BLaER1 treated with 17β-estradiol and CSF1 and Interleukin-3, amounts not matched to agents 10 nM and 100 nM (cell line): ENCODE results near the gene HES4.
"Not testable (repeated sequence)": the region's sequence is repeated elsewhere in the genome, so short reads cannot be mapped to it uniquely, and the experiment has no call there.

Experiments
- H3K27ac ChIP-seq, 11 experiments: shearing (Covaris generic); formaldehyde crosslinking; 2 replicates each; pipeline ENCODE4 v1.8.1; 2022
- H3K27me3 ChIP-seq, 11 experiments: shearing (Covaris generic); formaldehyde crosslinking; 2 replicates each; pipeline ENCODE4 v1.8.1; 2022
- H3K36me3 ChIP-seq, 11 experiments: shearing (Covaris generic); formaldehyde crosslinking; 2 replicates each; pipeline ENCODE4 v1.8.1; 2022
- H3K4me1 ChIP-seq, 10 experiments: shearing (Covaris generic); formaldehyde crosslinking; 2 replicates each; pipeline ENCODE4 v1.8.1; 2022
- H3K4me2 ChIP-seq, 11 experiments: shearing (Covaris generic); formaldehyde crosslinking; 2 replicates each; pipeline ENCODE4 v1.8.1; 2022
- H3K4me3 ChIP-seq, 10 experiments: shearing (Covaris generic); formaldehyde crosslinking; 2 replicates each; pipeline ENCODE4 v1.8.1; 2022
- H3K9ac ChIP-seq, 11 experiments: shearing (Covaris generic); formaldehyde crosslinking; 2 replicates each; pipeline ENCODE4 v1.8.1; 2022
- H3K9me3 ChIP-seq, 11 experiments: shearing (Covaris generic); formaldehyde crosslinking; replicated peaks in 1 of 11; 2 replicates each; pipeline ENCODE4 v1.8.1; 2022
- H4K20me1 ChIP-seq, 11 experiments: shearing (Covaris generic); formaldehyde crosslinking; 2 replicates each; pipeline ENCODE4 v1.8.1; 2022
- Cebpa-rat ChIP-seq, 11 experiments: shearing (Covaris generic); IDR thresholded peaks; 2 replicates each; pipeline ENCODE4 v1.8.1; 2022

The HES4 gene

DNA sequence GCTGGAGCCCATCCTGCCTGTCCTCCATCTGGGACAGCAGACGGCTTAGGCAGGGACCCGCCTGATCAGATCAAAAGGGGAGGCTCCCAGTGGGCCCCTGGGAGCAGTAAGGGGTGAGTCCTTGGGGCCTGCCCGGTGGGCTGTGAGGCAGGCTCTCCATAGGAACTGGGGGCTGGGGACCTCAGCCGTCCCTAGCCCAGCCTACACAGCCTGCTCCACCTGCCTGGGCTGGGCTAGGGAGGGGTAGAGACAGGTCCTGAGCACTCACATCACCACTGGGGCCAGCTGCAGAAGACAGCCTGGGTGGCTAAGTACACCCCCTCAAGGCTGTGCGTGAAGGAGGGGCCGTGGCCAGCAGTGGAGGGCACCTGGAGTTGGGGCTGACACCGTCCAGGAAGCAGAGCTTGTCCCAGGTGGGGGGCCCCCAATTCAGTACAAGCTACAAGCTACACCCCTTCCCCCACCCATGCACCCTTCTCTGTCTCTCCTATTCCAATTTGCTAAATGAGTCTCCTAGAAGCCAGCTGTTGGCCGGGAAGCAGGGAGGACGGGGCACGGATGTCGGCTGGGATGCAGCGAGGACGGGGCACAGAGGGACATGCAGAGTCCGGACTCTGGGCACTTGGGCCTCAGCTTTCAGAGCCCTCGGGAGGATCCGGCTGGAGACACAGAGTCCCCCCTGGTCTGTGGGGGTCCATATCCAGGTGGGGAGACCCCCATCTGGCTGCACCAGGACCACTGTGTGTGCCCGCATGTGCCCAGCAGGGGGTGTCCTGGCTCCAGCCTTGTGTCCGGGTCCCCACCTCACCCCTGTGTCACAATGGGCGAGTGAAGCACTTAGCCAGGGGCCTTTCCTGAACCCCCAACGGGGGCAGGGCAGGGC lies 15.1 kb upstream of the HES4 start:
- Histone ChIP-seq H3K4me3 (peak overlapping the region; percentile 63 to 81 (median 68); a peak in 18 of 20 replicates), H3K27ac (peak overlapping the region in 10 of 11 experiments; percentile 43 to 84 (median 78); a peak in 18 of 22 replicates), H3K9ac (peak overlapping the region; percentile 70 to 82 (median 79); a peak in 21 of 22 replicates), H3K36me3 (no peaks in the 10 kb centered on the region), H3K4me1 (peaks cover 29 to 44% (median 35%) of the 10 kb centered on the region in 10 experiments), H3K9me3 (peaks cover 0 to 1% (median 0%) of the 10 kb centered on the region in 11 experiments; a peak in 2 of 22 replicates), H3K4me2 (peak overlapping the region; percentile 94 to 99 (median 97)), H3K27me3 (peaks cover 0 to 13% (median under 1%) of the 10 kb centered on the region in 11 experiments; a peak in 9 of 22 replicates), H4K20me1 (no peaks in the 10 kb centered on the region)
- TF ChIP-seq Cebpa-rat (IDR thresholded peaks at IDR 0.05) = no peak

GRCh38 chr1:1013922-1014648 lies 14.2 kb upstream of the HES4 start:
- no peak for TF ChIP-seq Cebpa-rat (IDR thresholded peaks at IDR 0.05)
- no peaks in the 10 kb centered on the region for H4K20me1 ChIP-seq
- no peaks in the 10 kb centered on the region for H3K36me3 ChIP-seq
- H3K9me3 ChIP-seq = peaks cover 0 to 6% (median 0%) of the 10 kb centered on the region in 11 experiments; a peak in 3 of 22 replicates
- H3K4me2 ChIP-seq = peak overlapping the region; percentile 94 to 99 (median 97)
- H3K9ac ChIP-seq = peak overlapping the region; percentile 70 to 82 (median 79)
- H3K27ac ChIP-seq = peak overlapping the region; percentile 36 to 84 (median 78); a peak in 20 of 22 replicates
- peaks cover 29 to 46% (median 39%) of the 10 kb centered on the region in 10 experiments for H3K4me1 ChIP-seq
- peak overlapping the region; percentile 63 to 81 (median 68) for H3K4me3 ChIP-seq
- H3K27me3 ChIP-seq = peaks cover 0 to 12% (median 0%) of the 10 kb centered on the region in 11 experiments; a peak in 5 of 22 replicates

GRCh38 chr1:1013105-1013921 lies 13.4 kb upstream of the HES4 start, which contains the start of gene ISG15:
Gene ISG15, plus strand, starts transcription at chr1:1013497. Its CDS starts 77 bp downstream, at chr1:1013574.
- H3K4me2 ChIP-seq = peak within 1 kb of the TSS; percentile 94 to 99 (median 97)
- H3K4me1 ChIP-seq = peaks cover 29 to 48% (median 41%) of the 10 kb centered on the region in 10 experiments
- peak within 1 kb of the TSS; percentile 63 to 81 (median 68) for H3K4me3 ChIP-seq
- TF ChIP-seq Cebpa-rat (IDR thresholded peaks at IDR 0.05) = no peak
- H3K27me3 ChIP-seq = peaks cover 0 to 12% (median 0%) of the 10 kb centered on the region in 11 experiments; a peak in 5 of 22 replicates
- peak within 1 kb of the TSS; percentile 70 to 82 (median 79) for H3K9ac ChIP-seq
- H3K27ac ChIP-seq = peak within 1 kb of the TSS; percentile 36 to 84 (median 78); a peak in 21 of 22 replicates
- no peaks in the 10 kb centered on the region for H3K36me3 ChIP-seq
- H4K20me1 ChIP-seq = no peaks in the 10 kb centered on the region
- peaks cover 0 to 6% (median 0%) of the 10 kb centered on the region in 11 experiments; a peak in 3 of 22 replicates for H3K9me3 ChIP-seq

GRCh38 chr1:1012736-1013104 lies 12.8 kb upstream of the HES4 start:
- not testable (repeated sequence) for H3K36me3 ChIP-seq, H4K20me1 ChIP-seq, H3K9me3 ChIP-seq
- Histone ChIP-seq H3K27me3 (peaks cover 0 to 12% (median 0%) of the 10 kb centered on the region in 11 experiments; a peak in 5 of 22 replicates), H3K27ac (peak overlapping the region; percentile 3 to 84 (median 78); a peak in 19 of 22 replicates), H3K4me3 (peak overlapping the region; percentile 63 to 81 (median 68)), H3K4me1 (peaks cover 29 to 48% (median 41%) of the 10 kb centered on the region in 10 experiments), H3K4me2 (peak overlapping the region; percentile 94 to 99 (median 97)), H3K9ac (peak overlapping the region; percentile 54 to 82 (median 77); a peak in 21 of 22 replicates)

GRCh38 chr1:1011396-1011949 lies 11.6 kb upstream of the HES4 start:
- no peak overlapping the region for H3K4me3 ChIP-seq
- peaks cover 0 to 6% (median 0%) of the 10 kb centered on the region in 11 experiments; a peak in 3 of 22 replicates for H3K9me3 ChIP-seq
- H3K4me1 ChIP-seq = peaks cover 29 to 46% (median 41%) of the 10 kb centered on the region in 10 experiments
- no peak overlapping the region; a peak in 1 of 22 replicates for H3K27ac ChIP-seq
- H3K4me2 ChIP-seq = 0 out of 22 replicates have a peak overlapping the region, but pooled peaks of 3 of the 11 experiments have one; percentile 10 to 99 (median 18)
- H3K9ac ChIP-seq = no peak overlapping the region
- no peaks in the 10 kb centered on the region for H3K36me3 ChIP-seq
- peaks cover 0 to 12% (median 0%) of the 10 kb centered on the region in 11 experiments; a peak in 5 of 22 replicates for H3K27me3 ChIP-seq
- no peaks in the 10 kb centered on the region for H4K20me1 ChIP-seq
- no peak for TF ChIP-seq Cebpa-rat (IDR thresholded peaks at IDR 0.05)

GRCh38 chr1:1010131-1010530 lies 10.2 kb upstream of the HES4 start:
- H3K4me3 ChIP-seq, H3K4me2 ChIP-seq, H4K20me1 ChIP-seq, H3K36me3 ChIP-seq, H3K9ac ChIP-seq, H3K27ac ChIP-seq, H3K9me3 ChIP-seq: not testable (repeated sequence)
- Histone ChIP-seq H3K4me1 (peaks cover 34 to 48% (median 40%) of the 10 kb centered on the region in 10 experiments), H3K27me3 (peaks cover 0 to 15% (median 4%) of the 10 kb centered on the region in 11 experiments; a peak in 8 of 22 replicates)

GRCh38 chr1:1006305-1007159 lies 6.6 kb upstream of the HES4 start:
- no peak overlapping the region for H3K9ac ChIP-seq
- peaks cover 28 to 50% (median 36%) of the 10 kb centered on the region in 10 experiments for H3K4me1 ChIP-seq
- H3K36me3 ChIP-seq = no peaks in the 10 kb centered on the region
- H3K27ac ChIP-seq = no peak overlapping the region
- H3K9me3 ChIP-seq = peaks cover 0 to 6% (median 0%) of the 10 kb centered on the region in 11 experiments; a peak in 3 of 22 replicates
- peaks cover 0 to 40% (median 2%) of the 10 kb centered on the region in 11 experiments; a peak in 8 of 22 replicates for H4K20me1 ChIP-seq
- peaks cover 19 to 49% (median 33%) of the 10 kb centered on the region in 11 experiments for H3K27me3 ChIP-seq
- H3K4me3 ChIP-seq = no peak overlapping the region
- TF ChIP-seq Cebpa-rat (IDR thresholded peaks at IDR 0.05) = no peak
- 0 out of 22 replicates have a peak overlapping the region, but pooled peaks of 1 of the 11 experiments have one; percentile 80 for H3K4me2 ChIP-seq
